T follicular helper cell (primary cell): ENCODE measurements around the gene RICTOR.
"Not testable (repeated sequence)": the region's sequence is repeated elsewhere in the genome, so short reads cannot be mapped to it uniquely, and the experiment has no call there.

Source experiments
- DNase-seq: peaks from one replicate; pipeline ENCODE4 v3.0.0-alpha.2; 2020; ENCODE audit warnings: low read depth

Gene RICTOR

DNA sequence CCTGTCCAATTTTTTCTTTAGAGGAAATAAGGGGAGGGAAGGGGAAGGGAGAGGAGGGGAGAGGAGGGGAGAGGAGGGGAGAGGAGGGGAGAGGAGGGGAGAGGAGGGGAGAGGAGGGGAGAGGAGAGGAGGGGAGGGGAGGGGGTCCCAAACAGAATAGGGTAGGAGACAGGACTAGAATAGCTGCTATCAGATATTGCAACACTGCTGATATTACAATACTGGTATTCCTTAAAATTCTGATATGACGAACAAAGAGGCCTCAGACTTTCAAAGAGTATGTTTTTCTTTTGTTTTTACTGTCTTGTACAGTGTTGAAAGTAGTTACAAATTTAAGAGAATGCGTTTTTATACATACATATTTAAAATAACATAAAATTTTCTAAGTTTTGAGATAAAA lies 67.5 kb downstream of the RICTOR start:
- DNase-seq, result no peak

DNA sequence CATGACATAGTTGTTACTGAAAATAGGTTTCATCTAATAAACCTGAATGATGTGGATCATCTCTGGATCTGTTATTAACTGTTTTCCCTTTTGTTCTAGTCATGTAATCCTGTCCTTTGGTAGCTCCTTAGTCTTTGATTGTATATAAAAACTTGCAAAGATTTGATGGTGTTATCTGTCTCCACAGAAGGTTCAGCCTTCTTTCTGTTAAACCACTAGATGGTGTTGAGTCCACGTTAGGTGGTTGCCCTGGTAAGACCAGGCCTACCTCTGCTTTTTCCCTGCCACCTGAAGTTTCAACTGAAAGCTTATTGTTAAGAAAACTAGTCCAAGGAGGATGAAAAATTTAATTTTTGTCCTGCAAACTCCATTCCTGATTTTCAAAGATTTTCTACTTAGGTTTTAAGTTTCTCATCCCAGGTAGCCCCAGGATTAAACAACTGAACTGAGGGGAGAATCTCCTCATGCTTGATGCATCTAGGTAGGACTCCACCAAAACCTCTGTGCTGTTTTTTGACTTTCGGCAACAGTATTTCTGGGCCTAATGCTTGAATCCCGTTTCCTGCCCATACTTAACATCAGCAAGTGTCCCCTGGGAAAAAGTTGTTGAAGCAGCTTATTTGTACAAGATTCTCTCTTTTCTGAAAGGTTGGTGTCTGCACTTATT lies 68.5 kb downstream of the RICTOR start:
- no peak for DNase-seq

DNA sequence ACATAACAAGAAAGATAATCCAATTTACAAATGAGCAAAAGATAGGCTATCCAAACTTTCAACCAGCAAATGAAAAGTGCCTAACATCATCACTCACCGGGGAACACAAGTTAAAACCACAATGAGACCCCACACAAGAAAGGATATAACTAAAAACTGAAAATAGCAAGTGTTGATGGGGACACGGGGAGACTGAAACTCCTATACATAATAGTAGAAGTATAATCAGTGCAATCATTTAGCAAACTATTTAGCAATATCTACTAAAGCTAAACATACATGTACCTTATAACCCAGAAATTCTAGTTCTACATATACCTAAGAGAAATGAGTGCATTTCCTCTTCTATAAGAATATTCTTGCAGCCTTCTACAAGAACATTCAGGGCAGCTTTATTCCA lies 72.5 kb downstream of the RICTOR start:
- no peak for DNase-seq

DNA sequence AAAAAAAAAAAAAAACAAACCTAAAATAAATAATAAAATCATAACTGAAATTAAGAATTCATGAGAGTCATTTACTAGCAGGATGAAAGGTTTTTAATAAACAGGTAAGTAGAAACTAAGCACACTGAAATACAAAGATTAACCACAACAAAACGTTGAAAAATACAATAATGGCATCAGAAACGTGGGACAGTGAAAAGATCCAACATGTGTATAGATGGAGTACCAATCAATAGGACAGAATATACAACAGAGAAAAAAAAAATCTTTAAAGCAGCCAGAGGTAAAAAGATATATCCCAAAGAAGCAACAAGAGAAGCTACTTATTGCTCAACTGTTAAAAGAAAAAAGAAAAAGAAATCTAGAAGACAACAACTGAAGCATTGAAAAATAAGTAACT lies 75.2 kb downstream of the RICTOR start:
- no peak for DNase-seq

DNA sequence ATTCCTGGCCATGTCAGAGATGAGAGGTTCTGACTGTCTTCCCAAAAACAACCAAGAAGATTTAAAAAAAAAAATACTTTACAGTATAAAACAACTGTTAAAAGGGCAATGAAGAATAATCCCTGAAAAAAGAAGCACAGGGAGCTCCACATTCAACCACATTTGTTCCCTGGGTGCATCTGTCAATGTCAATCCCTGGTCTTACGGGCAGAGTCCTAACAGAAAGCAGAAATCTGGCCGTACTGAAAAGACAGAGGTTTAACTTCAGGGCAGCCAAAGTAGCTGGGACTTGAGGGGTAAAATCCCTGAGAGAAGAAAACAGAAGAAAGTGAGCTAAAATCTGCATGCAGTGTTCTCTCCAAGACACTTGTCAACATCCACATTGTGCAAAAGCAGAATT lies 76.6 kb downstream of the RICTOR start:
- DNase-seq, result no peak

DNA sequence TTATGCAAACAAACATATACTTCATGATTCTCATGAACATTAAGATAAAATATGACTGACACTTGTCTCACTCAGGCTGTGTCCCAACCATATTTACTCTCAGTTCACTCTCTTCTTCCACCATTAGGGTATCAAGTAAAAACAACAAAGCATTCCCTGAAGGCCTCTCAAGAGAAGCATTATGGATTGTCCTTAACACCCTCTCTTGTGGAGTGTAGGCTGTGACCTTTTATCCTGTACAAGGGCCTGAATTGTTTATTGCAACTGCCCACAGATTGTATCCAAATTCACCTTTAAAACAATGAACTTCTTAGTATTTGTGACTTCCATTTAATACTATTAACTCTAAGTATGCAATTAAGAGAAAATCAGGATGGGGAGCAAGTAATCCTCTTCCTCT lies 78.1 kb downstream of the RICTOR start:
- DNase-seq, result no peak

DNA sequence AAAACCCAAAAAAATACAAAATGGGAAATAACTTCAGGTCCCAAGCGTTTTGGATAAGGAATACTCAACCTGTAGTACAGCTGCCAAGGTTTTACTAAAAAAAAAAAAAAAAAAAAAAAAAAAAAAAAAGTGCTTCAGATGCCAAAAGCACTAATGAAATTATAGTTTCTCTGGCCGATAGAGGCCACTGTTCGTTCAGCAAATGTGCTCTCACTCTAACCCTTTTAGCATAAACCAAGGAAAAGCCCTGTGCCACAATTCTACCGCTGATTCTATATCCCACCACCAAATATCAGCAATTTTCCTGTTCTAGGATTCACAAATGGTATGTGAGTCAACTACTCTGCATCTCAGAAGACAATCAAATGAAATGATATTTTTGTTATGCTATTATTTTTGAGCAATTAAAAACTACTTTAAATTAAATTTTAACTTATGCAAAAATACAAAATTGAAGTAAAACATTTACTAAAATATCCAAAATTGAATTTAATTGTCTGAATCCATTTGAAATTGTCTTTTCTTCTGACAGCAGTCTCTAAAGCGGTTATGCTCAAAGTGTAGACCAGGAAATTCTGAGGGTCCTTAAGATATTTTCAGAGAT lies 79.8 kb downstream of the RICTOR start:
- DNase-seq, result no peak

DNA sequence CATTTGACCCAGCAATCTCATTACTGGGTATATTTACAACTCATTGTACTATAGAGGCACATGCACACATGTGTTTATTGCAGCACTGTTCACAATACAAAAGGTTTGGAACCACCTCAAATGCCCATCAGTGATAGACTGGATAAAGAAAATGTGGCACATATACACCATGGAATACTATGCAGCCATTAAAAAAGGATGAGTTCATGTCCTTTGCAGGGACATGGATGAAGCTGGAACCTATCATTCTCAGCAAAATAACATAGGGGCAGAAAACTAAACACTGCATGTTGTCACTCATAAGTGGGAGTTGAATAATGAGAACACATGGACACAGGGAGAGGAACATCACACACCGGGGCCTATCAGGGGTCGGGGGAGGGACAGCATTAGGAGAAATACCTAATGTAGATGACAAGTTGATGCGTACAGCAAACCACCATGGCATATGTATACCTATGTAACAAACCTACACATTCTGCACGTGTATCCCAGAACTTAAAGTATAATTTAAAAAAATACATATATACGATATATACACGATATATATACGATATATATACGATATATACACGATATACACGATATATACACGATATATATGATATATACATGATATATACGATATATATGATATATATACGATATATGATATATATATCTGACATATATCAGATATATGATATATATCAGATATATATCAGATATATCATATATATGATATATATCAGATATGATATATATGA lies 84.1 kb downstream of the RICTOR start:
- not testable (repeated sequence) for DNase-seq

DNA sequence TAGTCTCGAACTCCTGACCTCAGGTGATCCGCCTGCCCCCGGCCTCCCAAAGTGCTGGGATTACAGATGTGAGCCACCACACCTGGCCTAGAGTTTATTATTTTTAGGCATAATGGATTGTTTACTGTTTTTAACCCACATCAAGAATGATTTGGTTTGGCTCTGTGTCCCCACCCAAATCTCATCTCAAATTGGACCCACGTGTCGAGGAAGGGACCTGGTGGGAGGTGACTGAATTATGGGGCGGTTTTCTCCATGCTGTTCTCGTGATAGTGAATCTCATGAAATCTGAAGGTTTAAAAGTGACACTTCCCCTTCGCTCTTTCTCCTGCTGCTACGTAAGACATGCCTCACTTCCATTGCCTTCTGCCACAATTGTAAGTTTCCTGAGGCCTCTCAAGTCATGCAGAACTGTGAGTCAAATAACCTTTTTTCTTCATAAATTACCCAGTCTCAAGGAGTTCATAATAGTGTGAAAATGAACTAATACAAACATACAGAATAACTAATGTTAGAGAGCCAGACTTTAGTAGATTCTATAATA lies 88.2 kb downstream of the RICTOR start:
- DNase-seq, result no peak

DNA sequence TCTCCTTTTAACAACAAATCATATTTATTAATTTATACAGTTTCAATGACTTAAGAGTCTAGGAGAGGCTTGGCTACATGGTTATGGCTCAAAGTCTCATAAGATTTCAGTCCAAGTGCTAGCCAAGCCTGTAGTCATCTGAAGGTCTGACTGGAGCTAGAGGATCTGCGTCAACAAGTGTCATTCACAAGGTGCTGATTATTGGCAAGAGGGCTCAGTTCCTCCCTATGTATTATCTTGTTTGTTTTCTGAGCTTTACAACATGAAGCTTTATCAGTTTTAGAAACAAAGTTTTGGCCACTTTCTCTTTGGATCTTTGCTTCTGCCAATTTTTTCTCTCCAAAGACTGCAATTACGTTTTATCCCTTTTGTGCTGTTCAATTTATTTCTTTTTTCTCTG lies 94.7 kb downstream of the RICTOR start:
- no peak for DNase-seq

DNA sequence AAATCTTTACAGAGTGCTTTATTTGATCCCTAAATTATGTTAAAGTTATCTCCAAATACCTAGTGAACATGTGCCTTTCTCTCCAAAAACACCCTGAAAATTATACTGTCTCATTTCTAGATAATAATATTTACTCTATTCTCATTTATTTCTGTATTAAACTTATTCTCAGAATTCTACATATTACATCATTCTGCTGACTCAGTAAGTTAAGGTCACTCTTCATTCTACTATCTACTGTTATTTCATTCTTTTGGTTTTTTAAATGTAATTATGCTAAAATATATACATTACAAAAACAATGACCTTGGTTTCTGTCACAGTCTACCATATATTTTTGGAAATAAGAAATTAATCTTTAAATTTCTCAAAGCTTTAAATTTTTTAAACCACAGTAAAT lies 96.2 kb downstream of the RICTOR start:
- DNase-seq, result no peak

DNA sequence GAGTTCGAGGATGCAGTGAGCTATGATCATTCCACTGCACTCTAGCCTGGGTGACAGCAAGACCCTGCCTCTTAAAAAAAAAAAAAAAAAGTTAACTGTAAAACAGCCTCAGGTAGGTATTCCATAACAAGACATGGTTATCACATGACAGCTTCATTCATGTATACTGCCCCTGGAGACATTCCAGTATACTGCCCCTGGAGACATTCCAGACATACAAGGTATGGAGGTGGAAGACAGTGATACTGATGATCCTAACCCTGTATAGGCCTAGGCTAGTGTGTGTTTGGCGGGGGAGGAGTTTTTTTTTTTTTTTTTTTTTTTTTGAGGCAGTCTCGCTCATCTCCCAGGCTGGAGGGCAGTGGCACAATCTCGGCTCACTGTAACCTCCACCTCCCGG lies 105.5 kb downstream of the RICTOR start:
- no peak for DNase-seq

DNA sequence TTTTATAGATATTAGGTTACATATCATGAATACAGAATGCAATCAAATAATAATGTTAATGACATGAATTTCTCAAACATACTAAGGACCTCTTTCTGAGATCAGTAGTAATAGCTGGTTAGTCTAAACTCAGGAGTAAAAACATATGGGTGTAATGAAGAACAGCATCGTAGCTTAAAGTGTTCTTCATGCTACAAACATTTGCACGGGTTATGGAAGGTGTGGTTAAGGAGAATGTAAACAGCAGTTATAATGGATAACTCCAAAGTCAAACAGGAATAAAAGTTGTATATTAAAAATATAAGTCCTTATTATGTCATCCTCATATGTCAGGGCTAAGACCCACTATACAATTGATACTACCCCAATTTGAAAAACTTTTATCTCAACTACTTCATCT lies 112.5 kb downstream of the RICTOR start:
- DNase-seq, result no peak

DNA sequence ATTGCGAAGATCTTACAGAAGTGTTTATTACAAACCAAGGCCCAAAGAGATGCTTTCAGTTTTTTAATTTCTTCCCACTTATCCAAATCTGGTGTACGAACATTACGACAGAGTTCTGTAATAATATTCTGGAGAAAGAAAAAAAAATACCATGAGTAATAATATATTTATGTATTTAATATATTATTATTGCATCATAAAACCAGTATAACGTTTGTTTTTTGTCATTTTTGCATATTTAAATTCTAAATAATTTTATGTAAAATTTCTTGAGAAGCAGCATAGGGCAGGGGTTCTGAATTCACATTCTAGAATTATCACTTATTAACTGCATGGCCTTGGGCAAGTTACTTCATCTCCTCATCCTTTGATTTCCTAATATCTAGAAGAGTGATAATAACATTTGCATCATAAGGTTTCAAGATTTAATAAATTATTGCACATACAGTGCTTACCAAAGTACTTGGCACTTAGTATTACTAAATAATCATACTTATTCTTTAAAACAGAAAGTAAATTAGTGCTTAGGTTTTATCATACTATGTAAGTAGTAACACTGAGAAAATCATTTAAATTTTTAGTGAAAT lies 120.7 kb downstream of the RICTOR start:
- no peak for DNase-seq

DNA sequence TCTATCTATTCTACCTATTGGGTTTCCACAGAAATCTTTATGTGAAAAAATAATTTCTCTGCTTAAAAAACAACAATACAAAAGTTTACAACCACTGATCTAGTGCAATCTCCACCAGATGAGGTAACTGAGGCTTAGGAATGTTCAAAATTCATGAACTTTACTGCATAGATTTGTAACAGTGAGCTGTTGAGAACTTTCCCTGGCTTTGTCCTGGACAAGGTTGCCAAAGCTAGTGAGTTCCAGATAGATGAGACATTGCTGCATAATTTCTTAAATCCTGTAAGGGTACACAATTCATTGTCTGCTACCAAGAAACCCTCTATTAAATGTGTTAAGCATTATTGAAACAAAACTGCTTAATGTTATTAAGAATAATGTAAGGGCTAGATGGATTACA lies 125.7 kb downstream of the RICTOR start:
- no peak for DNase-seq

DNA sequence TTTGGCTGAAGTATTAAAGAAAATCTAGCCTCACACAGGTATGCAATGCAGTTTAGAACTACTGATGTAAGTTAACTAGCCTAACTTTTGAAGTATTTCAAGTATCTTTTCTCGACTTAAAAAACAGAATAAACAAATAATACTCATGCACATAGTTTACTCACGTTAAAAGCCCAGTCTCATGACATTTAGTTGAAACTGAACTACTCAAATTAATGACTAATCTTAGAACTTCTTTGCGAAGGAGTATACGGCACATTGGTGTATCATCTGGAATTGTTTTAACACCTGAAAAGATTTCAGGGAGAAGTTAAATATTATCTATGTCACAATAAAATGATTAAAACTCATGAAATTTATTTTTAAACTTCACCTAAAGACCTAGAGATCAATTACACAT lies 129.9 kb downstream of the RICTOR start:
- DNase-seq, result no peak

DNA sequence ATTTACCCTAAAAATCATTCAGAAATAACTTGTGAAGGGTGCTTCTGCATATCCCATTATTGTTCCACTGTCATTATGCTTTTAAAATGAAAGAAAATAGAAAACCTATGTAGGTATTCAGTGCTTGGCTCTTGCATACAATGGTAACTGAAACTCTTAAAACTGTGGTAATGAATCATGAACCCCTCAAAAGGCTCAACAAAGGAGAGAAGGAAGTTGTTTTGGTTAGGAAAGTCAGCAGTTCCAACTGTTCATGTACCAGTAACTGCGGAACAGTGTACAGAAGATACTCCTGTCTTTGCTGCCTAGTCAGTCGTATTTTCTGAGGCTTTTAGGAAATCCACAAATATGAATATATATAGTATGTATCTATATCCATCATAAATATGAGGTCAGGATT lies 132.3 kb downstream of the RICTOR start:
- DNase-seq, result no peak

DNA sequence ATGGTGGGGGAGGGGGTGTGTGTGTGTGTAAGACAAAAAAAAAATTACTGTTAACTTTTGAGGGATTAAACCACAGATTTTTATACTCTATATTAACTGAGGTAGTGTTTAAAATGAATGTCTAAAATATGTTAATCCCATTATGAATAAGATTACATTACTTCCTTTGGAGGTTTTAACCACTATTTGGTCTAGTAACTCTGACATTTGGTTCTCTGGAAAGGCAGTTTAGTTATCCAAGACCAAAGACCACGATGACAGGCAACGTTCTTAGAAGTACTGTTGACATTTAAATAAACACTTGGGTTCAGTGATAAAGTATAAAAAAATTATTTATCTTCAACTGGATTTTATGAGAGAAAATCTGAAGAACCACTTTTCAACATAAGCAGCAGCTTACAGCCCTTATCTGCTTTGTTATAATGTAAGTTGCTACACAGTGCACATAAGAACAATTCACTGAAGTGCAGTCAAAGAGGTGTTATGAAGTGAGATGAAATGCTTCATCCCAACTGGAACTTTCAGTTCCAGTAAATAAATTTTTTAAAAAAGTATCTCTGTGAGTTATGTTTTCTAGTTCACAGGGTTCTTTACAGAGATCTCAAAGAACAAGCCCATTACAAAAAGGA lies 133.9 kb downstream of the RICTOR start:
- DNase-seq, result no peak

DNA sequence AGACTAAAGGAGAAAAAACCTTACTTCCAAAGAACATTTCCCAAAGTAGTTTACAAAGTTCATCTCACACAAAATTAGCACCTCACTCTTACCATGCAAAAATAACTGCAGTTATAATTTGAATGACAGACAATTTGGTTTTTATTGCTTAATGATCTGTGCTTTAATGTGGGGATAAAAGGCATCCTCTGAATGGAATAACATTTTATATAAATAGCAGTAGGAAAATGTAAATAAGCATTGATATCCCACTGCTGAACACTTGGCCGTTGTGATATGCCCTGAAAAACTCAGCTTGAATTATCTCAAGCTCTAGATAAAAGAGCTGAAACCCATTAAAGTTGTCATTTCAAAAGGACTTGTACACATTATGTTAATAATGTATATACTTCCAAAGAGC lies 135.2 kb downstream of the RICTOR start:
- DNase-seq, result no peak

DNA sequence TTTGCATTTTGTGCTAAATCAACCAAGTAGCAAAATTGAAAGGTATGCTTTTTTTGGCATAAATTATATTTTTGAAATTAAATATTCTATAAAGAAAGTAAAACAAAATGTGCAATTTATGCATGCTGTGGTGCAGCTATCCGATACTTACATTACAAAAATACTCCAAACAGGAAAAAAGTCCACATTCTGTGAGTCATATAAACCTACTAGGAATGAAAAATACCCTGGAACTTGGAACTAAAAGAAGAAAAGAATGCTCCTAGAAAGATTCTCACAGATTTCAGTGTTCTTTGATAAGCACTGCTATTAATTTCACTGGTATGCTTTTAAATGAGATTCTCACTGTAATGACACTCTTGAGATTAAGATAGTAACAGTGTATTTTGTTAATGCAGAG lies 135.8 kb downstream of the RICTOR start:
- no peak for DNase-seq

DNA sequence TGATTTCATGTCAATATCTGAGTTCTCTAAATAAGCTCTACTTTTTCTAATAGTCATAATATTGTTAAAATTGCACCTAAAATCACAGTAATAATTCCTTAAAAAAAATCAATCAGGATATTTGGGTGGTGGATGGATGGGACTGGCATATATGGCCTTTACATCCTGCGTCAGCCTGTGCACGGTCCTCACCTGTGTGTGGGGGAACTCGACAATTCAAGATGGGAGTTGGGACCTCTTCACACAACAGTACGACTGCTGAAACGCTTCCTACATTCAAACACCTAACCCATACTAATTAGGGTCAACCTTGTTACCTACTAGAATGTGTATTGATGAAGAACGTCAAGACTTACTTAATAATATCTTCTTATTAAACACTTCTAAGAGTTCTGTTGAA lies 137.9 kb downstream of the RICTOR start:
- no peak for DNase-seq

DNA sequence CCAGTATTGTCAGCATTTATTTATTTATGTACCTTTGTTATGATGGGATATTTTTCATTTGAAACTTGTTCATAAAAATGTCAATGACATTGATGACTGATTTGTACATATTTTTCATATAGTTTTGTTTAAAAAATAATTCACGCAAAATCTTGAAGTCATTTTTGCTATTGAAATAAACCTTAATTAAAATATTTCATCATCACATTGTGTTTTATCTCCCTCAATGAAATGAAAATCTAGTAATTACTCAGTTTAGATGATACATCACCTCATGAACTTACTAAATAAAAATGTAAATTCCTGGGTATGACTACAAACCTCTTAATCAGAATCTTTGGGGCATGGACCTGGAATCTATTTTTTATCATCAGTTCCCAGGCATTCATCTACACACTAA lies 138.8 kb downstream of the RICTOR start:
- DNase-seq, result no peak
